ENCODE measurements around the gene KANSL1.

DNA sequence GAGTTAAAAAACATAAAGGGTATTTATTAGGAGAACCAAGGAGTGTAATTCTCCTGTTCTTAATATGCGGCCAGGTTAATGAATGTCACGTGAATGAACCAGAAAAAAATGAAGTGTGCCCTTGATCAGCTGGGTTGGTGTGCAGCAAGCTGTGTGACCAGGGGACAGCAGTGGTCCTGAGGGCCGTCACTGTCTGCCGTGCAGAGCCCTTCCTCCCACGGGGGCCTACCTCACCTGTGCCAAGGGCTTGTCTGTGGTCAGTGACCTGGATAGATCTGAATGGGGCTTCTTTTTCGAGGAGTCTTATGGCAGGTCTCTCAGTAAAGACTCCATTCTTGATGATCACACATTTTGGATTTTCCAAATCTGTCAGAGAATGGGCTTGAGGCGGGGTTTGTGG is 211.9 kb downstream of the KANSL1 start:
- TF ChIP-seq, protein P1, sequence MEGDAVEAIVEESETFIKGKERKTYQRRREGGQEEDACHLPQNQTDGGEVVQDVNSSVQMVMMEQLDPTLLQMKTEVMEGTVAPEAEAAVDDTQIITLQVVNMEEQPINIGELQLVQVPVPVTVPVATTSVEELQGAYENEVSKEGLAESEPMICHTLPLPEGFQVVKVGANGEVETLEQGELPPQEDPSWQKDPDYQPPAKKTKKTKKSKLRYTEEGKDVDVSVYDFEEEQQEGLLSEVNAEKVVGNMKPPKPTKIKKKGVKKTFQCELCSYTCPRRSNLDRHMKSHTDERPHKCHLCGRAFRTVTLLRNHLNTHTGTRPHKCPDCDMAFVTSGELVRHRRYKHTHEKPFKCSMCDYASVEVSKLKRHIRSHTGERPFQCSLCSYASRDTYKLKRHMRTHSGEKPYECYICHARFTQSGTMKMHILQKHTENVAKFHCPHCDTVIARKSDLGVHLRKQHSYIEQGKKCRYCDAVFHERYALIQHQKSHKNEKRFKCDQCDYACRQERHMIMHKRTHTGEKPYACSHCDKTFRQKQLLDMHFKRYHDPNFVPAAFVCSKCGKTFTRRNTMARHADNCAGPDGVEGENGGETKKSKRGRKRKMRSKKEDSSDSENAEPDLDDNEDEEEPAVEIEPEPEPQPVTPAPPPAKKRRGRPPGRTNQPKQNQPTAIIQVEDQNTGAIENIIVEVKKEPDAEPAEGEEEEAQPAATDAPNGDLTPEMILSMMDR (IDR thresholded peaks at IDR 0.05) = no peak
- TF ChIP-seq POLR2A (IDR thresholded peaks at IDR 0.05) = no peak
- TF ChIP-seq EP300 (IDR thresholded peaks at IDR 0.05) = no peak
